ENCODE data around the gene USP26.
"Not testable (repeated sequence)": the region's sequence is repeated elsewhere in the genome, so short reads cannot be mapped to it uniquely, and the experiment has no call there.

The USP26 gene

DNA sequence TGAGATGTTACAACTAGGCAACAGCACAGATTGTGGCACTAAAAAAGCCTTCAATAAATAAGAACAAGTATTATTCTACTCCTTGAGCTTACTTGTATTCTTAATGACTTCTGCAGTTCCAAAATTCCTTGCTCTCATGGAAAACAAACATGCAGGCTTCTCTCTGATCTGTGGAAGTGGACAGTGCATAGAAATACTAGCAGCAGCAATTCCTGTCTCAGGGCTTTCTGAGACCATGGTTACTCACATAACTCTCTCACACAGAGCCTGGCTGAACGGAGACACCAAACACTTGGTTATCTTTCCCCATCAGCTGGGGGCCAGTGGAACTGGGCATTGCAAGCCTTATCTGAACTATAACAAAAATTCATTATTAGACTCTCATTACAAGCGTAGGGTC is 106.1 kb downstream of the USP26 start:
- H2AFZ ChIP-seq (ENCODE audit: low read length): no peak overlapping the region
- H3K36me3 ChIP-seq (replicated peaks; ENCODE audit: insufficient read depth, low read length): no peaks in the 10 kb centered on the region
- no peak for DNase-seq
- no peak overlapping the region for H3K4me2 ChIP-seq (ENCODE audit: low read depth, low read length)
- H3F3A ChIP-seq (ENCODE audit: insufficient read depth, low read length): no peaks in the 10 kb centered on the region
- H3K27ac ChIP-seq (ENCODE audit: low read length): no peak overlapping the region
- H3K9ac ChIP-seq (ENCODE audit: low read length): no peak overlapping the region
- no peak overlapping the region for H3K4me3 ChIP-seq (ENCODE audit: low read length)
- H3K27me3 ChIP-seq (replicated peaks; ENCODE audit: insufficient read depth, low read length): no peaks in the 10 kb centered on the region
- no peaks in the 10 kb centered on the region for H4K20me1 ChIP-seq (ENCODE audit: insufficient read depth, low read length)
- H3K9me3 ChIP-seq (replicated peaks; ENCODE audit: insufficient read depth, low read length): no peaks in the 10 kb centered on the region
- no peaks in the 10 kb centered on the region for H3K4me1 ChIP-seq (ENCODE audit: low read length)
- TF ChIP-seq EZH2 (optimal IDR thresholded peaks at IDR 0.05; ENCODE audit: low read depth, low read length): no peak
- no peak for TF ChIP-seq EZH2phosphoT487 (IDR thresholded peaks at IDR 0.05; ENCODE audit: low read length)
- TF ChIP-seq, protein P1, sequence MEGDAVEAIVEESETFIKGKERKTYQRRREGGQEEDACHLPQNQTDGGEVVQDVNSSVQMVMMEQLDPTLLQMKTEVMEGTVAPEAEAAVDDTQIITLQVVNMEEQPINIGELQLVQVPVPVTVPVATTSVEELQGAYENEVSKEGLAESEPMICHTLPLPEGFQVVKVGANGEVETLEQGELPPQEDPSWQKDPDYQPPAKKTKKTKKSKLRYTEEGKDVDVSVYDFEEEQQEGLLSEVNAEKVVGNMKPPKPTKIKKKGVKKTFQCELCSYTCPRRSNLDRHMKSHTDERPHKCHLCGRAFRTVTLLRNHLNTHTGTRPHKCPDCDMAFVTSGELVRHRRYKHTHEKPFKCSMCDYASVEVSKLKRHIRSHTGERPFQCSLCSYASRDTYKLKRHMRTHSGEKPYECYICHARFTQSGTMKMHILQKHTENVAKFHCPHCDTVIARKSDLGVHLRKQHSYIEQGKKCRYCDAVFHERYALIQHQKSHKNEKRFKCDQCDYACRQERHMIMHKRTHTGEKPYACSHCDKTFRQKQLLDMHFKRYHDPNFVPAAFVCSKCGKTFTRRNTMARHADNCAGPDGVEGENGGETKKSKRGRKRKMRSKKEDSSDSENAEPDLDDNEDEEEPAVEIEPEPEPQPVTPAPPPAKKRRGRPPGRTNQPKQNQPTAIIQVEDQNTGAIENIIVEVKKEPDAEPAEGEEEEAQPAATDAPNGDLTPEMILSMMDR (IDR thresholded peaks at IDR 0.05; ENCODE audit: low read length): no peak
- no peaks in the 10 kb centered on the region for H3K9me2 ChIP-seq (replicated peaks; ENCODE audit: insufficient read depth, low read length)
- H3K79me2 ChIP-seq (ENCODE audit: low read length): no peaks in the 10 kb centered on the region

DNA sequence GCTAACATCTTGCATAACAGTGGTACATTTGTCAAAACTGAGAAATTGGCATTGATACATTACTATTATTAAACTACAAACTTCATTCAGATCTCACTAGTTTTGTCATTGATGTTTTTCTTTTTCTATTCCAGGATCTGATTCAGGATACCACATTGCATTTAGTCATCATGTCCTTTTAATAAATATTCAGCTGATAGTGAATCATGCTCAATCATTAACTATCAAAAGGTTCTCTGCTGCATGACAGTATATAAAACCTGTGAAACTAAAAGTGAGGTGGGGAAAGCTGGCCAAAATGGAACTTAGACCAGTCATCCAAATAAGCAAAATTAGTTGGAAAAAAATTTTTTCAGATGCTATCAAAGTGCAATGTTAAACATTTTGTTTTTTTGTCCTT is 110.4 kb downstream of the USP26 start:
- H3F3A ChIP-seq (ENCODE audit: insufficient read depth, low read length): no peaks in the 10 kb centered on the region
- H3K4me1 ChIP-seq (ENCODE audit: low read length): no peaks in the 10 kb centered on the region
- DNase-seq: no peak
- no peaks in the 10 kb centered on the region for H3K27me3 ChIP-seq (replicated peaks; ENCODE audit: insufficient read depth, low read length)
- no peak overlapping the region for H3K27ac ChIP-seq (ENCODE audit: low read length)
- H3K79me2 ChIP-seq (ENCODE audit: low read length): no peaks in the 10 kb centered on the region
- TF ChIP-seq, protein P1 (IDR thresholded peaks at IDR 0.05; ENCODE audit: low read length): no peak
- TF ChIP-seq EZH2phosphoT487 (IDR thresholded peaks at IDR 0.05; ENCODE audit: low read length) (no peak), EZH2 (optimal IDR thresholded peaks at IDR 0.05; ENCODE audit: low read depth, low read length) (no peak)
- no peaks in the 10 kb centered on the region for H3K9me3 ChIP-seq (replicated peaks; ENCODE audit: insufficient read depth, low read length)
- no peak overlapping the region for H2AFZ ChIP-seq (ENCODE audit: low read length)
- no peaks in the 10 kb centered on the region for H3K9me2 ChIP-seq (replicated peaks; ENCODE audit: insufficient read depth, low read length)
- H3K4me2 ChIP-seq (ENCODE audit: low read depth, low read length): no peak overlapping the region
- H3K9ac ChIP-seq (ENCODE audit: low read length): no peak overlapping the region
- H4K20me1 ChIP-seq (ENCODE audit: insufficient read depth, low read length): no peaks in the 10 kb centered on the region
- H3K4me3 ChIP-seq (ENCODE audit: low read length): no peak overlapping the region
- H3K36me3 ChIP-seq (replicated peaks; ENCODE audit: insufficient read depth, low read length): no peaks in the 10 kb centered on the region

DNA sequence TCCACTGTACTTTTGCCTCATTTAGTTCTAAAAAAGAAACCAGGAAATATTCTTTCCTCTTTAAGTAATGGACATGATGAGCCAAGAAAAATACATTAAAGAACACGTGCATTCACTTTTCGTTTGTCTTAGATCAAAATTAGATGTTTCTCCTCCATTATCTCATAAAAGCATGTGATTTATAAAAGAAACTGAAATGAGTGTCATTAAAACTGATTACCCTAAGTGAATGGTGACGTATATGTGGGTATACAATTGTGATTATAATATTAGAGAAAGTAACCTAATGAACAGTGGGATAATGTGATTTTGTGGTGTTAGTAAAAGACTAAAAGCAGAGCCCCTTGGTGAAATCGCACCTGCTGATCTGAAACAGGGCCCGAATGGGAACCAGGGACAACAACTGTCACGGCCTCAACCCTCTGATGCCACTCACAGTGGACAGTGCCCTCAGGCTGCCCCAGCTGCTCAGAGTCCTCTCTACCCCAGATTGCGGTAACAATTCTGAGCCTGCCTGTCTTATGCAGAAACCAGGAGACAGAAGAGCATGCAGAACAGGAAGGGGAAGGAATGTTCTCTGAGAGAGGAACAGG is 112.8 kb downstream of the USP26 start:
- H3K9ac ChIP-seq (ENCODE audit: low read length): no peak overlapping the region
- no peak overlapping the region for H3K4me3 ChIP-seq (ENCODE audit: low read length)
- no peak overlapping the region for H3K4me2 ChIP-seq (ENCODE audit: low read depth, low read length)
- TF ChIP-seq EZH2phosphoT487 (IDR thresholded peaks at IDR 0.05; ENCODE audit: low read length): no peak
- no peaks in the 10 kb centered on the region for H3K27me3 ChIP-seq (replicated peaks; ENCODE audit: insufficient read depth, low read length)
- H3K27ac ChIP-seq (ENCODE audit: low read length): no peak overlapping the region
- no peaks in the 10 kb centered on the region for H3K36me3 ChIP-seq (replicated peaks; ENCODE audit: insufficient read depth, low read length)
- no peaks in the 10 kb centered on the region for H3K9me3 ChIP-seq (replicated peaks; ENCODE audit: insufficient read depth, low read length)
- no peaks in the 10 kb centered on the region for H3K4me1 ChIP-seq (ENCODE audit: low read length)
- H2AFZ ChIP-seq (ENCODE audit: low read length): no peak overlapping the region
- no peaks in the 10 kb centered on the region for H3K79me2 ChIP-seq (ENCODE audit: low read length)
- H3K9me2 ChIP-seq (replicated peaks; ENCODE audit: insufficient read depth, low read length): no peaks in the 10 kb centered on the region
- H4K20me1 ChIP-seq (ENCODE audit: insufficient read depth, low read length): no peaks in the 10 kb centered on the region
- DNase-seq: no peak
- no peaks in the 10 kb centered on the region for H3F3A ChIP-seq (ENCODE audit: insufficient read depth, low read length)

DNA sequence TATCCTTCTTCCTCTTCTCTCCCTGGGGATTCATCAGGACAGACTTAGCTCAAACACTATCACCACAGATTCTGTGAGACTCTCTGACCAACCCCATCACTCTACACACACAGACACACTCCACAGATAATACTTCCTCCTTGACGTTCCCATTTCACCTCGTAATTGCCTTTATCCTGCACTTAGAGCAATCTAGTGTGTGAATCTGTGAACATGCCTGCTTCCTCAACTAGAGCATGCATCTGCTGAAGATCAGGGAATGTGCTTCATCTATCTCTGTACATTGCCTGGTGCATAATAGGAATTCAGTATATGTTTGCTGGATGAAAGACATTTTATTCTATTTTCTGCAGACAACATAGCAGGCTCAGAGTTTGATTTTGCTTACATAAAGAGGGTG is 113.4 kb downstream of the USP26 start:
- H3K9me3 ChIP-seq (replicated peaks; ENCODE audit: insufficient read depth, low read length): no peaks in the 10 kb centered on the region
- H3K9me2 ChIP-seq (replicated peaks; ENCODE audit: insufficient read depth, low read length): no peaks in the 10 kb centered on the region
- no peak overlapping the region for H2AFZ ChIP-seq (ENCODE audit: low read length)
- no peak overlapping the region for H3K27ac ChIP-seq (ENCODE audit: low read length)
- no peaks in the 10 kb centered on the region for H3K79me2 ChIP-seq (ENCODE audit: low read length)
- H3K4me2 ChIP-seq (ENCODE audit: low read depth, low read length): no peak overlapping the region
- no peak overlapping the region for H3K9ac ChIP-seq (ENCODE audit: low read length)
- no peak for DNase-seq
- no peaks in the 10 kb centered on the region for H3K36me3 ChIP-seq (replicated peaks; ENCODE audit: insufficient read depth, low read length)
- H3F3A ChIP-seq (ENCODE audit: insufficient read depth, low read length): no peaks in the 10 kb centered on the region
- no peak overlapping the region for H3K4me3 ChIP-seq (ENCODE audit: low read length)
- H3K4me1 ChIP-seq (ENCODE audit: low read length): no peaks in the 10 kb centered on the region
- no peaks in the 10 kb centered on the region for H4K20me1 ChIP-seq (ENCODE audit: insufficient read depth, low read length)
- TF ChIP-seq EZH2 (optimal IDR thresholded peaks at IDR 0.05; ENCODE audit: low read depth, low read length): no peak
- no peak for TF ChIP-seq EZH2phosphoT487 (IDR thresholded peaks at IDR 0.05; ENCODE audit: low read length)
- TF ChIP-seq, protein P1 (IDR thresholded peaks at IDR 0.05; ENCODE audit: low read length): no peak
- H3K27me3 ChIP-seq (replicated peaks; ENCODE audit: insufficient read depth, low read length): no peaks in the 10 kb centered on the region

DNA sequence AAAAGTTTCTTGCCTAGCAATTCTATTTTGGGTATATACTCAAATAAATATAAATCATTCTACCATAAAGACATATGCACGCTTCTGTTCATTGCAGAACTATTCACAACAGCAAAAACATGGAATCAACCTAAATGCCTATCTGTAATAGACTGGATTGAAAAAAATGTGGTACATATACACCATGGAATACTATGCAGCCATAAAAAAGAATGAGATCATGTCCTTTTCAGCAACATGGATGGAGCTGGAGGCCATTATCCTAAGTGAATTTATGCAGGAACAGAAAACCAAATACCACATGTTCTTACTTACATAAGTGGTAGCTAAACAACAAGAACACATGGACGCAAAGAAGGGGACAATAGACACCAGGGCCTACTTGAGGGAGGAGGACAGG is 116.9 kb downstream of the USP26 start:
- not testable (repeated sequence) for H4K20me1 ChIP-seq (ENCODE audit: insufficient read depth, low read length); H3K4me3 ChIP-seq (ENCODE audit: low read length); H3K79me2 ChIP-seq (ENCODE audit: low read length); H3K36me3 ChIP-seq (replicated peaks; ENCODE audit: insufficient read depth, low read length); H3K9me2 ChIP-seq (replicated peaks; ENCODE audit: insufficient read depth, low read length); H3K27me3 ChIP-seq (replicated peaks; ENCODE audit: insufficient read depth, low read length); H3F3A ChIP-seq (ENCODE audit: insufficient read depth, low read length); H3K9me3 ChIP-seq (replicated peaks; ENCODE audit: insufficient read depth, low read length); DNase-seq; H3K27ac ChIP-seq (ENCODE audit: low read length); H3K4me1 ChIP-seq (ENCODE audit: low read length); H3K4me2 ChIP-seq (ENCODE audit: low read depth, low read length); H2AFZ ChIP-seq (ENCODE audit: low read length); H3K9ac ChIP-seq (ENCODE audit: low read length)

Measured in MM.1S (cell line).